Measurements from ENCODE around the gene RANBP9. TPM values are rescaled to one million over a fixed set of nuclear protein-coding genes. Genes with fewer than 3 reads are reported as not detected.
A peak's percentile ranks its signal among the peaks of the same experiment; 100 is the strongest.

The RANBP9 gene
- total RNA-seq, 2 donors from 2014 or later = 28.4 TPM

- no peak for DNase-seq (ENCODE audit: low spot score)
- TF ChIP-seq CTCF (IDR thresholded peaks at IDR 0.05) = no peak
- Histone ChIP-seq H3K9me3 (no peaks in the 10 kb centered on the region), H3K4me3 (no peak overlapping the region), H3K27me3 (no peaks in the 10 kb centered on the region), H3K27ac (no peak overlapping the region), H3K36me3 (no peaks in the 10 kb centered on the region), H3K4me1 (peaks cover 0 to 1% of the 10 kb centered on the region in 2 donors)
Measured at GRCh38 chr6:13718123-13718458, 6.5 kb upstream of the RANBP9 start.

GRCh38 chr6:13716955-13717295 lies 5.3 kb upstream of the RANBP9 start:
- Histone ChIP-seq H3K4me3 (no peak overlapping the region), H3K27me3 (no peaks in the 10 kb centered on the region), H3K36me3 (no peaks in the 10 kb centered on the region), H3K4me1 (peaks cover 0 to 10% of the 10 kb centered on the region in 2 donors), H3K9me3 (no peaks in the 10 kb centered on the region), H3K27ac (no peak overlapping the region)
- no peak for TF ChIP-seq CTCF (IDR thresholded peaks at IDR 0.05)
- DNase-seq (ENCODE audit: low spot score) = no peak

GRCh38 chr6:13716225-13716954 lies 4.8 kb upstream of the RANBP9 start:
- H3K27ac ChIP-seq = no peak overlapping the region
- no peak for TF ChIP-seq CTCF (IDR thresholded peaks at IDR 0.05)
- no peaks in the 10 kb centered on the region for H3K27me3 ChIP-seq
- no peaks in the 10 kb centered on the region for H3K9me3 ChIP-seq
- H3K36me3 ChIP-seq = no peaks in the 10 kb centered on the region
- H3K4me1 ChIP-seq = peaks cover 0 to 10% of the 10 kb centered on the region in 2 donors
- no peak for DNase-seq (ENCODE audit: low spot score)
- no peak overlapping the region for H3K4me3 ChIP-seq

GRCh38 chr6:13715444-13715883 lies 3.8 kb upstream of the RANBP9 start:
- no peak overlapping the region for H3K4me3 ChIP-seq
- TF ChIP-seq CTCF (IDR thresholded peaks at IDR 0.05) = no peak

GRCh38 chr6:13712599-13712898 lies 914 bp upstream of the RANBP9 start:
- TF ChIP-seq CTCF (IDR thresholded peaks at IDR 0.05) = no peak
- peaks cover 0 to 24% of the 10 kb centered on the region in 2 donors for H3K4me1 ChIP-seq
- H3K4me3 ChIP-seq = peak overlapping the region; percentile 62 to 80
- H3K27ac ChIP-seq = peak overlapping the region; percentile 95 to 96
- DNase-seq (ENCODE audit: low spot score) = no peak
- H3K27me3 ChIP-seq = no peaks in the 10 kb centered on the region
- no peaks in the 10 kb centered on the region for H3K36me3 ChIP-seq
- no peaks in the 10 kb centered on the region for H3K9me3 ChIP-seq

More at GRCh38 chr6:13715444-13715883, 3.8 kb upstream of the RANBP9 start:
- no peak overlapping the region for H3K27ac ChIP-seq
- no peak for DNase-seq (ENCODE audit: low spot score)
- H3K4me1 ChIP-seq = peaks cover 0 to 10% of the 10 kb centered on the region in 2 donors
- no peaks in the 10 kb centered on the region for H3K9me3 ChIP-seq
- no peaks in the 10 kb centered on the region for H3K36me3 ChIP-seq
- H3K27me3 ChIP-seq = no peaks in the 10 kb centered on the region

GRCh38 chr6:13711324-13711732 lies 307 bp downstream of the RANBP9 start:
- no peak for DNase-seq (ENCODE audit: low spot score)
- H3K9me3 ChIP-seq = no peaks in the 10 kb centered on the region
- peak overlapping the region; percentile 62 to 80 for H3K4me3 ChIP-seq
- TF ChIP-seq CTCF (IDR thresholded peaks at IDR 0.05) = peak in 1 of 2 donors; percentile 21
- H3K36me3 ChIP-seq = no peaks in the 10 kb centered on the region
- no peaks in the 10 kb centered on the region for H3K27me3 ChIP-seq
- H3K27ac ChIP-seq = peak overlapping the region; percentile 95 to 96
- peaks cover 0 to 30% of the 10 kb centered on the region in 2 donors for H3K4me1 ChIP-seq
